Endothelial cell of umbilical vein (primary cell): Measurements from ENCODE around the gene GRID1. TPM values are rescaled to one million over a fixed set of nuclear protein-coding genes. Genes with fewer than 3 reads are reported as not detected.

Source experiments
- BruUV-seq: library from RNA; stranded (reverse); fragments of 400-500 nt; replicated peaks from 2 replicates; lab custom pipeline; 2021; lab: Mats Ljungman, UMichigan
- CTCF ChIA-PET: fragments of 300-600, 350-600 bp; sonication (Branson Sonifier 250); formaldehyde crosslinking; loops from one replicate; lab custom pipeline; 2021; ENCODE audit warnings: antibody characterized with exemption, inconsistent platforms; lab: Charles Lee
- POLR2A ChIA-PET: fragments of 300-600, 350-600 bp; sonication (Branson Sonifier 250); formaldehyde crosslinking; loops from one replicate; lab custom pipeline; 2021; ENCODE audit warnings: antibody characterized with exemption, inconsistent platforms; lab: Charles Lee
- DNase-seq: peaks from one replicate; pipeline ENCODE4 v3.0.0-alpha.2; 2011; ENCODE audit warnings: low read depth, low spot score
- FAIRE-seq: peaks from 2 replicates; lab custom pipeline; 2011; peaks lifted over from hg19 to GRCh38; lab: Jason Lieb, UNC
- H2AFZ ChIP-seq: 2 replicates; pipeline ENCODE4 v1.6.0; 2012; ENCODE audit warnings: low read depth, low read length, control low read depth, inconsistent platforms
- H3K27ac ChIP-seq: 2 replicates; pipeline ENCODE4 v1.5.1; 2011; ENCODE audit warnings: low read depth, mild to moderate bottlenecking, control low read depth, low read length, moderate library complexity; ENCODE audit not compliant: insufficient read depth
- H3K27me3 ChIP-seq, 2 experiments: 2 replicates each; pipeline versions ENCODE4 v1.6.0 to v1.6.1; 2011; ENCODE audit warnings: low read length in 2 of 2, mixed read lengths in 1 of 2; ENCODE audit not compliant: control insufficient read depth in 2 of 2, insufficient read depth in 2 of 2
- H3K36me3 ChIP-seq, 2 experiments: 2 replicates in 1 of 2; 3 replicates in 1 of 2; pipeline ENCODE4 v1.5.1; 2011; ENCODE audit warnings: low read length in 2 of 2, mild to moderate bottlenecking in 1 of 2, moderate library complexity in 1 of 2; ENCODE audit not compliant: control insufficient read depth in 2 of 2, insufficient read depth in 2 of 2; ENCODE audit errors: extremely low read depth in 1 of 2
- H3K4me1 ChIP-seq: 3 replicates; pipeline ENCODE4 v1.5.1; 2011; ENCODE audit warnings: mild to moderate bottlenecking, low read length; ENCODE audit not compliant: control insufficient read depth, insufficient read depth; ENCODE audit errors: extremely low read depth
- H3K4me2 ChIP-seq: 2 replicates; pipeline ENCODE4 v1.6.1; 2011; ENCODE audit warnings: low read length, control low read depth, mixed read lengths; ENCODE audit not compliant: insufficient read depth
- H3K4me3 ChIP-seq, 3 experiments: fragments of 200-600 bp in 1 of 3; sonication (generic), shearing (Covaris generic) in 1 of 3; replicated peaks in 1 of 3; 2 replicates each; pipeline ENCODE4 v1.5.1; 2011 to 2016; ENCODE audit warnings: control low read depth in 3 of 3, low read length in 3 of 3, mild to moderate bottlenecking in 2 of 3, inconsistent platforms in 1 of 3, low read depth in 1 of 3, moderate library complexity in 1 of 3; ENCODE audit not compliant: insufficient read depth in 1 of 3
- H3K79me2 ChIP-seq: 2 replicates; pipeline ENCODE4 v1.6.0; 2012; ENCODE audit warnings: low read length, inconsistent platforms; ENCODE audit not compliant: control insufficient read depth, insufficient read depth
- H3K9ac ChIP-seq: replicated peaks from 2 replicates; pipeline ENCODE3; 2011; ENCODE audit warnings: low read length, control low read depth; ENCODE audit not compliant: insufficient read depth; ENCODE audit errors: extremely low read depth
- H3K9me1 ChIP-seq: replicated peaks from 3 replicates; pipeline ENCODE4 v1.6.0; 2011; ENCODE audit warnings: mild to moderate bottlenecking, low read length; ENCODE audit not compliant: control insufficient read depth, insufficient read depth; ENCODE audit errors: extremely low read depth
- H3K9me3 ChIP-seq: replicated peaks from 2 replicates; pipeline ENCODE4 v1.5.1; 2012; ENCODE audit warnings: low read length, inconsistent platforms; ENCODE audit not compliant: control insufficient read depth, insufficient read depth
- H4K20me1 ChIP-seq: replicated peaks from 2 replicates; pipeline ENCODE3; 2011; ENCODE audit warnings: mild to moderate bottlenecking, low read length; ENCODE audit not compliant: control insufficient read depth, insufficient read depth; ENCODE audit errors: extremely low read depth
- EZH2 ChIP-seq: IDR thresholded peaks from 2 replicates; pipeline ENCODE4 v1.6.1; 2012; ENCODE audit warnings: borderline replicate concordance, low read depth, mild to moderate bottlenecking, moderate library complexity, low read length, inconsistent platforms; ENCODE audit not compliant: severe bottlenecking
- FOS ChIP-seq: IDR thresholded peaks from 2 replicates; pipeline ENCODE4 v1.6.1; 2011; ENCODE audit warnings: mild to moderate bottlenecking, low read length, moderate library complexity, borderline replicate concordance; ENCODE audit not compliant: insufficient read depth
- GATA2 ChIP-seq: IDR thresholded peaks from 2 replicates; pipeline ENCODE4 v1.7.0; 2011; ENCODE audit warnings: low read depth, mild to moderate bottlenecking, moderate library complexity, mixed read lengths, low read length; ENCODE audit not compliant: insufficient read length, insufficient read depth
- JUN ChIP-seq: IDR thresholded peaks from 2 replicates; pipeline ENCODE4 v1.6.1; 2011; ENCODE audit warnings: borderline replicate concordance, low read depth; ENCODE audit not compliant: insufficient read length, insufficient read depth
- MYC ChIP-seq: IDR thresholded peaks from one replicate; pipeline ENCODE4 v1.6.1; 2011; ENCODE audit warnings: mild to moderate bottlenecking, low read depth, low read length
- POLR2A ChIP-seq: IDR thresholded peaks from 2 replicates; pipeline ENCODE4 v1.6.1; 2012; ENCODE audit warnings: low read depth, mild to moderate bottlenecking, control low read depth, low read length
- POLR2AphosphoS5 ChIP-seq: IDR thresholded peaks from 2 replicates; pipeline ENCODE4 v1.6.1; 2012; ENCODE audit warnings: low read depth, mild to moderate bottlenecking, control low read depth, low read length, moderate library complexity; ENCODE audit not compliant: insufficient read depth
- dilution Hi-C: fragments of 300-500 bp; cut with MboI; formaldehyde crosslinking; loops from one replicate; pipeline ENCODE4 v1.15.0; 2019; ENCODE audit warnings: low sequenced_read_pairs; ENCODE audit not compliant: extremely low pct_ligation_motif_present
- intact Hi-C: fragments of 100-400 bp; cut with micrococcal nuclease; formaldehyde crosslinking; loops from one replicate; pipeline ENCODE4 v1.10.0; 2022
- polyA plus RNA-seq, 4 experiments: library from polyadenylated mRNA; depleted of rRNA in 3 of 4; stranded (reverse) in 3 of 4; unstranded in 1 of 4; fragments of >200 nt; gene quantifications; 2 replicates each; pipeline versions ENCODE4 v1.2.1 to v1.2.3, GENCODE V29; 2011 to 2012; ENCODE audit warnings: missing spikeins in 1 of 4
- total RNA-seq: library from RNA; stranded (reverse); gene quantifications from 2 replicates; pipeline ENCODE4 v1.2.3, GENCODE V29; 2021
- TF ChIP-seq, protein P1 (sequence below): IDR thresholded peaks from 2 replicates; pipeline ENCODE4 v1.6.1; 2011; ENCODE audit not compliant: insufficient read depth, insufficient read length
- TF ChIP-seq, protein P2 (sequence below), 2 donors: IDR thresholded peaks; 1 replicate in 1 of 2; 2 replicates in 1 of 2; pipeline ENCODE4 v1.5.1; 2011; ENCODE audit warnings: low read length in 2 of 2, mild to moderate bottlenecking in 2 of 2, moderate library complexity in 2 of 2, control low read depth in 1 of 2, inconsistent platforms in 1 of 2, low read depth in 1 of 2; ENCODE audit not compliant: insufficient read depth in 1 of 2; ENCODE audit errors: extremely low read depth in 1 of 2

GRID1 gene
- total and polyA plus RNA-seq, 2 donors (not counting 3 experiments of a cell fraction or from before 2014, with no cell fraction given): not detected

DNA sequence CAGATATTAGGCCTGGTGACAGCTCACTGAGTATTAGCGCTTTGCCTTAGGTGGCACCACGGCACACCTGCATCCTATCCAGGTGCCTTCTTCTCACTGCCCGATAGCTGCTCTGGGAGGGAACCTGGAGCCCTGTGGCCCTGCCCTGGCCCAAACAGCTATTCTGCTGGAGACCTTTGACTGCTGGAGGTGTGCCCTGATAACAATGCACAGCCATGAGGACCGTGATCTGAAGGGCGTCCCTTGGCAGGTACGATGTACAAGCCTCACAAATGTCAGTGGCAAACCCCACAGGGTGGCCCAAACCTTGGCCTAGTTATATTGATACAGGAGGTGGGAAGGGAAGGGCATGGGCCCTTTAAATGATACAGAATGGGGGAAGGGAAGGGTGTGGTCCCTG lies 259.5 kb downstream of the GRID1 start:
- no peak overlapping the region for H3K4me3 ChIP-seq
- no peak for TF ChIP-seq JUN
- TF ChIP-seq EZH2: no peak
- TF ChIP-seq POLR2A: no peak
- TF ChIP-seq FOS: no peak
- no peak for TF ChIP-seq POLR2AphosphoS5
- TF ChIP-seq GATA2: no peak
- TF ChIP-seq MYC: no peak
- TF ChIP-seq, protein P1, sequence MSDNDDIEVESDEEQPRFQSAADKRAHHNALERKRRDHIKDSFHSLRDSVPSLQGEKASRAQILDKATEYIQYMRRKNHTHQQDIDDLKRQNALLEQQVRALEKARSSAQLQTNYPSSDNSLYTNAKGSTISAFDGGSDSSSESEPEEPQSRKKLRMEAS: no peak
- TF ChIP-seq, protein P2, sequence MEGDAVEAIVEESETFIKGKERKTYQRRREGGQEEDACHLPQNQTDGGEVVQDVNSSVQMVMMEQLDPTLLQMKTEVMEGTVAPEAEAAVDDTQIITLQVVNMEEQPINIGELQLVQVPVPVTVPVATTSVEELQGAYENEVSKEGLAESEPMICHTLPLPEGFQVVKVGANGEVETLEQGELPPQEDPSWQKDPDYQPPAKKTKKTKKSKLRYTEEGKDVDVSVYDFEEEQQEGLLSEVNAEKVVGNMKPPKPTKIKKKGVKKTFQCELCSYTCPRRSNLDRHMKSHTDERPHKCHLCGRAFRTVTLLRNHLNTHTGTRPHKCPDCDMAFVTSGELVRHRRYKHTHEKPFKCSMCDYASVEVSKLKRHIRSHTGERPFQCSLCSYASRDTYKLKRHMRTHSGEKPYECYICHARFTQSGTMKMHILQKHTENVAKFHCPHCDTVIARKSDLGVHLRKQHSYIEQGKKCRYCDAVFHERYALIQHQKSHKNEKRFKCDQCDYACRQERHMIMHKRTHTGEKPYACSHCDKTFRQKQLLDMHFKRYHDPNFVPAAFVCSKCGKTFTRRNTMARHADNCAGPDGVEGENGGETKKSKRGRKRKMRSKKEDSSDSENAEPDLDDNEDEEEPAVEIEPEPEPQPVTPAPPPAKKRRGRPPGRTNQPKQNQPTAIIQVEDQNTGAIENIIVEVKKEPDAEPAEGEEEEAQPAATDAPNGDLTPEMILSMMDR (IDR thresholded peaks at IDR 0.05; ENCODE audit: extremely low read depth in 1 of 2, insufficient read depth in 1 of 2, low read depth in 1 of 2, low read length in 2 of 2): no peak
- H4K20me1 ChIP-seq: no peaks in the 10 kb centered on the region
- no peaks in the 10 kb centered on the region for H3K9me1 ChIP-seq
- no peaks in the 10 kb centered on the region for H3K36me3 ChIP-seq
- H3K4me1 ChIP-seq: no peaks in the 10 kb centered on the region
- FAIRE-seq: no peak
- H2AFZ ChIP-seq: no peak overlapping the region
- intact Hi-C loops: no loop called here
- ChIA-PET CTCF (no interaction called here), POLR2A (no interaction called here)
- no peaks in the 10 kb centered on the region for H3K27me3 ChIP-seq
- no peak overlapping the region for H3K4me2 ChIP-seq
- no peak overlapping the region for H3K27ac ChIP-seq
- no peak overlapping the region for H3K9ac ChIP-seq
- no peaks in the 10 kb centered on the region for H3K79me2 ChIP-seq
- dilution Hi-C loops: no loop called here
- no peaks in the 10 kb centered on the region for H3K9me3 ChIP-seq
- DNase-seq: no peak
- BruUV-seq: no TSS peak
